Smooth muscle cell (in vitro differentiated cells): ENCODE measurements around the gene PYGO2. TPM values are rescaled to one million over a fixed set of nuclear protein-coding genes. Genes with fewer than 3 reads are reported as not detected.

ENCODE experiments used
- DNase-seq: peaks from one replicate; lab custom pipeline; 2025; ENCODE audit not compliant: unreplicated experiment; lab: John Stamatoyannopoulos, UW
- H2AFZ ChIP-seq: fragments of 200-600 bp; sonication (generic); 2 replicates; pipeline ENCODE4 v1.6.0; 2016; ENCODE audit warnings: antibody characterized with exemption, low read depth, mild to moderate bottlenecking
- H3F3A ChIP-seq: fragments of 200-600 bp; sonication (generic); 2 replicates; pipeline ENCODE4 v1.6.0; 2017; ENCODE audit warnings: antibody characterized with exemption, low read depth
- H3K27ac ChIP-seq: fragments of 200-600 bp; sonication (generic); 2 replicates; pipeline ENCODE4 v1.5.1; 2016; ENCODE audit warnings: low read depth, mild to moderate bottlenecking
- H3K27me3 ChIP-seq: fragments of 200-600 bp; sonication (generic); 2 replicates; pipeline ENCODE4 v1.6.1; 2016; ENCODE audit warnings: low read depth, mild to moderate bottlenecking
- H3K36me3 ChIP-seq: fragments of 200-600 bp; sonication (generic); 2 replicates; pipeline ENCODE4 v1.5.1; 2016; ENCODE audit warnings: low read depth
- H3K4me1 ChIP-seq: fragments of 200-600 bp; sonication (generic); 2 replicates; pipeline ENCODE4 v1.5.1; 2016; ENCODE audit warnings: low read depth
- H3K4me2 ChIP-seq: fragments of 200-600 bp; sonication (generic); 2 replicates; pipeline ENCODE4 v1.6.0; 2016; ENCODE audit warnings: mild to moderate bottlenecking
- H3K4me3 ChIP-seq: fragments of 200-600 bp; sonication (generic); 2 replicates; pipeline ENCODE4 v1.5.1; 2016; ENCODE audit warnings: mild to moderate bottlenecking
- H3K79me2 ChIP-seq: fragments of 200-600 bp; sonication (generic); 2 replicates; pipeline ENCODE4 v1.6.0; 2016; ENCODE audit warnings: low read depth, mild to moderate bottlenecking
- H3K9ac ChIP-seq: fragments of 200-600 bp; sonication (generic); 2 replicates; pipeline ENCODE4 v1.6.0; 2016; ENCODE audit warnings: low read depth
- H3K9me3 ChIP-seq: fragments of 200-600 bp; sonication (generic); replicated peaks from 2 replicates; pipeline ENCODE4 v1.5.1; 2016; ENCODE audit warnings: low read depth
- H4K20me1 ChIP-seq: fragments of 200-600 bp; sonication (generic); 2 replicates; pipeline ENCODE4 v1.6.0; 2016; ENCODE audit warnings: low read depth
- CTCF ChIP-seq: fragments of 200-600 bp; sonication (generic); IDR thresholded peaks from 2 replicates; pipeline ENCODE4 v1.5.1; 2017; ENCODE audit warnings: borderline replicate concordance, mild to moderate bottlenecking, antibody characterized with exemption; ENCODE audit not compliant: insufficient read depth, poor library complexity, severe bottlenecking
- WGBS: methylation state at CpG from one replicate; pipeline ENCODE4 v1.1.7; 2016; ENCODE audit warnings: low lambda C conversion rate; 5-methylcytosine and 5-hydroxymethylcytosine counted together
- polyA plus RNA-seq: library from polyadenylated mRNA; unstranded; fragments of >200 nt; fragmentation: Nextera tagmentation; extraction: Ambion mirVana; gene quantifications from 2 replicates; pipeline ENCODE4 v1.2.1, GENCODE V29; 2016
- total RNA-seq: library from RNA; depleted of rRNA; stranded (reverse); fragments of >200 nt; gene quantifications from 2 replicates; pipeline ENCODE4 v1.2.3, GENCODE V29; 2014

PYGO2 gene
- total and polyA plus RNA-seq, 2 experiments from 2014 or later, result 18.4 to 27.9 TPM

DNA sequence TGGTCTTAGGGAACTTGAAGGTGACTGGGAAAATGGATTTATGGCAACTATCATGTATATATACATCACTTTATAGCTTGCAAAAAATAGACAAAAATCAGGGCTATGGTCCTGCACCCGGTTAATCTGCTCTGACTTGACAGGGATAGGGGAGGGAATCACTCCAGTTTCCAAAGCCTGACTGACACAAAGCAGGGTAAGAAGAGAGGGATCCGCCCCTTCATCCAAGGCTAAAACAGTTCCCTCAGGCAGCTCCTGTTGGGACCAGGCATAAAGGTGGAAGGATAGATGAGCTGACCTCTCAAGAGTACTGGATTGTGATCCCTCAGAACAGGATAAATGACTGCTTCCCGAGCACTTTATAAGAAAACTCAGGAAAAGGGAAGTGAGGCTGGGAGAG, 7.0 kb downstream of the PYGO2 start:
- peak overlapping the region; percentile 81 for H3K9ac ChIP-seq
- peaks cover 27% of the 10 kb centered on the region for H4K20me1 ChIP-seq
- no peak for TF ChIP-seq CTCF
- H3K27ac ChIP-seq, result peak overlapping the region; percentile 91
- H3K36me3 ChIP-seq, result no peaks in the 10 kb centered on the region
- H2AFZ ChIP-seq, result no peak overlapping the region
- peaks cover 18% of the 10 kb centered on the region for H3K4me1 ChIP-seq
- no peak for DNase-seq
- H3F3A ChIP-seq, result no peaks in the 10 kb centered on the region
- H3K4me2 ChIP-seq, result peak overlapping the region; percentile 89
- no peaks in the 10 kb centered on the region for H3K27me3 ChIP-seq
- peaks cover 17% of the 10 kb centered on the region for H3K79me2 ChIP-seq
- 88% methylated on average over 3 of the region's 3 CpGs for WGBS
- H3K9me3 ChIP-seq, result no peaks in the 10 kb centered on the region
- H3K4me3 ChIP-seq, result no peak overlapping the region

DNA sequence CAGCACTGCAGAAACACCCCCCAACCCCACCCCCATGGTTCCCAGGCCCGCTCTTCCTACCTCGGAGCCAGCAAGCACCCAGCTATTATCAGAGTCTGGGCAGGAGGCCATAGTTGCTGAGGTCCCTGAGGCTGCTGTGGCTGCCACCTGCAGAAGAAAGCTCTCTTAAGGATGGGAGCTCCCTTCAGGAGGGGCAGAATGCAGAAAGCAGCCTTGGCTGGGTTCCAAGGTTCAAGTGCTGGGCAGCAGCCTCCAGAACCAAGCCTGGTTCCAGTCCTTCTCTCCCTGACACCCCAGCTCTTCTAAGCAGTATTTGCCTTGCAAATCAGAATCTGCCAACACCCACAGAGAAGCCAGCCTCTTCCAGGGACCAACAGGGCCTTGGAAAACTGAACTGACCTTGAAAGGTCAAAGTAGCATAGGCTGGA, 8.0 kb downstream of the PYGO2 start:
- no peak overlapping the region for H3K4me3 ChIP-seq
- TF ChIP-seq CTCF, result no peak
- no peak overlapping the region for H3K27ac ChIP-seq
- H3K27me3 ChIP-seq, result no peaks in the 10 kb centered on the region
- peaks cover 18% of the 10 kb centered on the region for H3K4me1 ChIP-seq
- DNase-seq, result no peak
- no peak overlapping the region for H2AFZ ChIP-seq
- H3F3A ChIP-seq, result no peaks in the 10 kb centered on the region
- no peaks in the 10 kb centered on the region for H3K9me3 ChIP-seq
- H3K9ac ChIP-seq, result no peak overlapping the region
- H3K4me2 ChIP-seq, result no peak overlapping the region
- no peaks in the 10 kb centered on the region for H3K36me3 ChIP-seq
- H3K79me2 ChIP-seq, result peaks cover 17% of the 10 kb centered on the region
- peaks cover 27% of the 10 kb centered on the region for H4K20me1 ChIP-seq
- 100% methylated on average over 2 of the region's 2 CpGs for WGBS

DNA sequence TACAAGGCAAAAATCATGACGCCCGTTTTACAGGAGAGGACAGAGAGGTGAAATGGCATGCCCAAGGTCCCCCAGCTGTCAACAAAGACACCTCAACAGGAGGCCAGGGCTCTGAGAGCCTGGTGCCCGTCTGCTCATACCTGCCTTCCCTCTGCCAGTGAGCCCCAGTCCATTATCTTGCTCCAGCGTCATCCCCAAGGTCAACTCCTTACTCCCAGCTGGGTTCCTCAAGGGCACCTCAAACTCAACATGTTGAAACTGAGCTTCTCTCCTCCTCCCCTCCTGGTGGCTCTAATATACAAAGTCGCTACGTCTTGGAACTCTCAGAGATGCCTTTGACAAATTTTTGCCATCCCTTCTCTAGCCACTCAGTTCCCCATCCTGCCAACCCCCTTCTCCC, 8.9 kb downstream of the PYGO2 start:
- Histone ChIP-seq H3K36me3 (no peaks in the 10 kb centered on the region), H2AFZ (no peak overlapping the region), H3K4me3 (no peak overlapping the region), H3K4me1 (peaks cover 18% of the 10 kb centered on the region), H3K4me2 (no peak overlapping the region), H3K9ac (no peak overlapping the region), H3K27me3 (no peaks in the 10 kb centered on the region), H3K79me2 (peaks cover 17% of the 10 kb centered on the region), H3K9me3 (no peaks in the 10 kb centered on the region), H4K20me1 (peaks cover 27% of the 10 kb centered on the region), H3F3A (no peaks in the 10 kb centered on the region), H3K27ac (no peak overlapping the region)
- no peak for DNase-seq
- TF ChIP-seq CTCF, result no peak
- WGBS, result 92% methylated on average over 6 of the region's 6 CpGs

DNA sequence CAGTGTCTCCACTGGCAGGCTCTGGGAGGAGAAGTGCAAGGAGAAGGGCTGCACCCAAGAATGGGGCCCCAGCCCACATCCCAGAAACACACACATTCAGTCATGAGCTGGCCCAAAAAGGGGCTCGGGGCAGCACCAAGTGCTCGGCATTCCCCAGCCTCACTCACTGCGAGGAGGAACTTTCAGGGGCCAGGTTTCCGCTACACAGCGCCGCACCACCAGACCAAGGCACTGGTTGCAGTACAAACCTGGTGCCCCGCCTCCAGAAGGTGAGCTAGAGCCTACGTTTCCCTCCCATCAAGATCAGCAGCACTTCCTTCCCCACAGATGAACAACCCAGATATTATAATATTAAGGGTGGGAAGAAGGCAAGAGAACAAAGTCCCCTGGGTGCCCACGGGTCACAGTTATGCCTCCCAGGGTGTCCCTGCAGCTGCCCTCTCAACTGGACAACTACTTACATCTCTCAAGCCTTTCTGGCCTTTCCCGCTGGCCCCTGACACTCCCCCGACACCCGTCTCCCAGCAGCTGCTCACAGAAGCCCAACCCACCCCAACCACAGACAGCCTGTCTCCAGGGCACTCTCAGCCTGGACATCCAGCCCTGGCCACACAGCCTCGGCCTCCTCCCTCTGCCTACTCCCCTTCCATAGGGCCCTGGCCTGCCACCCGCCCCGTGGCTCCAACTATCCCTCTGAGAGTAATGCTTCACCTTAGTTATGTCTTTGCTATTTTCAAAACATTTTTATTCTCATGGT, 9.5 kb downstream of the PYGO2 start:
- Histone ChIP-seq H3K36me3 (no peaks in the 10 kb centered on the region), H3F3A (no peaks in the 10 kb centered on the region), H3K4me1 (peaks cover 12% of the 10 kb centered on the region), H3K9ac (no peak overlapping the region), H3K9me3 (no peaks in the 10 kb centered on the region), H3K4me2 (no peak overlapping the region), H3K79me2 (peaks cover 17% of the 10 kb centered on the region), H2AFZ (no peak overlapping the region), H3K27ac (no peak overlapping the region), H3K4me3 (no peak overlapping the region), H4K20me1 (peaks cover 27% of the 10 kb centered on the region), H3K27me3 (no peaks in the 10 kb centered on the region)
- DNase-seq, result no peak
- 82% methylated on average over 14 of the region's 15 CpGs for WGBS
- no peak for TF ChIP-seq CTCF
